Kidney (tissue), 14 donors: ENCODE measurements around the gene LRP6. TPM values are rescaled to one million over a fixed set of nuclear protein-coding genes. Genes with fewer than 3 reads are reported as not detected.

ENCODE experiments used
- DNase-seq, 5 donors: peaks; one replicate each; pipeline ENCODE4 v3.0.0-alpha.2; 2013 to 2020
- FAIRE-seq: peaks from 2 replicates; lab custom pipeline; 2012; peaks lifted over from hg19 to GRCh38; lab: Jason Lieb, UNC
- H3K27ac ChIP-seq, 2 donors: one replicate each; pipeline ENCODE4 v1.7.0; 2013; ENCODE audit warnings: low read depth in 2 of 2, low read length in 2 of 2, inconsistent platforms in 1 of 2
- H3K27me3 ChIP-seq: one replicate; pipeline ENCODE4 v1.7.1; 2013; ENCODE audit warnings: low read length, inconsistent platforms; ENCODE audit not compliant: control insufficient read depth, insufficient read depth
- H3K36me3 ChIP-seq, 3 donors: one replicate each; pipeline versions ENCODE4 v1.7.0 to v1.7.1; 2013; ENCODE audit warnings: low read length in 3 of 3, control low read depth in 1 of 3, inconsistent platforms in 1 of 3; ENCODE audit not compliant: insufficient read depth in 3 of 3, control insufficient read depth in 2 of 3
- H3K4me1 ChIP-seq, 3 donors: one replicate each; pipeline versions ENCODE4 v1.7.0 to v1.7.1; 2013; ENCODE audit warnings: low read length in 3 of 3, inconsistent platforms in 1 of 3, low read depth in 1 of 3; ENCODE audit not compliant: control insufficient read depth in 2 of 3, insufficient read depth in 2 of 3
- H3K4me3 ChIP-seq, 3 donors: one replicate each; pipeline versions ENCODE4 v1.7.0 to v1.8.1; 2013; ENCODE audit warnings: low read length in 3 of 3, control low read depth in 1 of 3, inconsistent platforms in 1 of 3
- H3K9ac ChIP-seq, 3 donors: one replicate each; pipeline versions ENCODE4 v1.7.0 to v1.7.1; 2013; ENCODE audit warnings: low read length in 3 of 3, control low read depth in 1 of 3, inconsistent platforms in 1 of 3
- H3K9me3 ChIP-seq, 3 donors: one replicate each; pipeline versions ENCODE4 v1.7.0 to v1.7.1; 2013; ENCODE audit warnings: low read length in 3 of 3, control low read depth in 1 of 3, inconsistent platforms in 1 of 3; ENCODE audit not compliant: control insufficient read depth in 2 of 3, insufficient read depth in 1 of 3
- intact Hi-C: fragments of 100-400 bp; cut with DNase I; formaldehyde crosslinking; loops from one replicate; pipeline ENCODE4 v1.11.1; 2022
- polyA plus RNA-seq: library from polyadenylated mRNA; stranded (reverse); fragments of 350-450 nt; fragmentation: Illumina TruSeq; extraction: RNeasy Lipid Tissue Mini Kit (QIAGEN cat#74804); gene quantifications from one replicate; pipeline ENCODE4 v1.2.3, GENCODE V29; 2014; ENCODE audit warnings: low read depth, low replicate concordance; ENCODE audit not compliant: insufficient read depth
- total RNA-seq: library from RNA; stranded (reverse); fragmentation: NEBNext Ultra II Directional; extraction: Animal tissue kit (Norgen Biotek cat#: 25700); gene quantifications from one replicate; pipeline ENCODE4 v1.2.1, GENCODE V29; 2021
- TF ChIP-seq, protein P1 (sequence below): IDR thresholded peaks from 3 replicates; pipeline ENCODE4 v1.5.1; 2012; ENCODE audit warnings: mild to moderate bottlenecking, moderate library complexity, borderline replicate concordance; ENCODE audit not compliant: insufficient read depth; ENCODE audit errors: extremely low read depth
- donor health status: control.
- donor health status: control.
- donor health status: control.
- donor health status: control.
- donor health status: control.
- donor health status: DM: yes; HTN: yes; CAD: no.
- donor health status: Normal renal cell carcinoma (clear cell type).

Gene LRP6
- total and polyA plus RNA-seq, 2 donors from 2014 or later: 7.5 to 44.1 TPM

DNA sequence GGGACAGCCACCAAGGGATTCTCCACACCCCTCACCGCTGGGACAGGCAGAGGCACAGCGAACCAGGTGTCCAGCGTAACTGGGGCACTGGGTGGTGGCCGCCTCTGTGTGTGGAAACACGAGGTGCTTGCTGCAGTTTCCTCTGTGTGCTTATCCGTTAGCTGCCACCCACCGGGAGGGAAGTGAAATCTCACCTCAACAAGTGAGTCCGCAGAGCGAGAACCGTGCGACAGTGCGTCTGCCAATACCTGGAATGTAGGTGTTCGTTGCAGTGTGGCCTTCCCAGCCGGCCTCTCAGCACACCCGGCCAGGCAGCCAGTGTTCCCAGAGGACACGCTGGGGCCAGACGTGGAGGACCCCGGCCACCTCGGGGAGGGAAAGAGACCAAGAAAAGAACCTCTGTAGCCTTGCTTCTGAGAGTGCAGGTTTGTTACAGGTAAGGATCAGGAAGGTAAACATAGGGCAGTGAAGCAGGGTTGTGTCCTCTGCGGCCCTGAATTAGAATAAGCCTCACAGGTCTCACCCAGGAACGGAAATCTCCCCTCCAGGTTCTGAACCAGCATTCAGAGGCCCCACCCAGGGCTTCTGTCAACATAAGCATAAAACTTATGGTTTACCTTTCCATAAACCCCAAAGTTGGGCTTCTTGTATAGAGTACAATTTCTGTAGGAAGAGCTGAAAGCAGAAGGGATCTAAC, 194.6 kb downstream of the LRP6 start:
- no peaks in the 10 kb centered on the region for H3K9me3 ChIP-seq
- H3K4me1 ChIP-seq: no peaks in the 10 kb centered on the region
- FAIRE-seq (no peak), DNase-seq (peak in 2 of 5 donors; percentile 28 to 75)
- intact Hi-C loops: no loop called here
- no peak overlapping the region for H3K9ac ChIP-seq
- H3K4me3 ChIP-seq: no peak overlapping the region
- TF ChIP-seq, protein P1, sequence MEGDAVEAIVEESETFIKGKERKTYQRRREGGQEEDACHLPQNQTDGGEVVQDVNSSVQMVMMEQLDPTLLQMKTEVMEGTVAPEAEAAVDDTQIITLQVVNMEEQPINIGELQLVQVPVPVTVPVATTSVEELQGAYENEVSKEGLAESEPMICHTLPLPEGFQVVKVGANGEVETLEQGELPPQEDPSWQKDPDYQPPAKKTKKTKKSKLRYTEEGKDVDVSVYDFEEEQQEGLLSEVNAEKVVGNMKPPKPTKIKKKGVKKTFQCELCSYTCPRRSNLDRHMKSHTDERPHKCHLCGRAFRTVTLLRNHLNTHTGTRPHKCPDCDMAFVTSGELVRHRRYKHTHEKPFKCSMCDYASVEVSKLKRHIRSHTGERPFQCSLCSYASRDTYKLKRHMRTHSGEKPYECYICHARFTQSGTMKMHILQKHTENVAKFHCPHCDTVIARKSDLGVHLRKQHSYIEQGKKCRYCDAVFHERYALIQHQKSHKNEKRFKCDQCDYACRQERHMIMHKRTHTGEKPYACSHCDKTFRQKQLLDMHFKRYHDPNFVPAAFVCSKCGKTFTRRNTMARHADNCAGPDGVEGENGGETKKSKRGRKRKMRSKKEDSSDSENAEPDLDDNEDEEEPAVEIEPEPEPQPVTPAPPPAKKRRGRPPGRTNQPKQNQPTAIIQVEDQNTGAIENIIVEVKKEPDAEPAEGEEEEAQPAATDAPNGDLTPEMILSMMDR: no peak
- H3K27me3 ChIP-seq: no peaks in the 10 kb centered on the region
- no peak overlapping the region for H3K27ac ChIP-seq
- H3K36me3 ChIP-seq: no peaks in the 10 kb centered on the region

DNA sequence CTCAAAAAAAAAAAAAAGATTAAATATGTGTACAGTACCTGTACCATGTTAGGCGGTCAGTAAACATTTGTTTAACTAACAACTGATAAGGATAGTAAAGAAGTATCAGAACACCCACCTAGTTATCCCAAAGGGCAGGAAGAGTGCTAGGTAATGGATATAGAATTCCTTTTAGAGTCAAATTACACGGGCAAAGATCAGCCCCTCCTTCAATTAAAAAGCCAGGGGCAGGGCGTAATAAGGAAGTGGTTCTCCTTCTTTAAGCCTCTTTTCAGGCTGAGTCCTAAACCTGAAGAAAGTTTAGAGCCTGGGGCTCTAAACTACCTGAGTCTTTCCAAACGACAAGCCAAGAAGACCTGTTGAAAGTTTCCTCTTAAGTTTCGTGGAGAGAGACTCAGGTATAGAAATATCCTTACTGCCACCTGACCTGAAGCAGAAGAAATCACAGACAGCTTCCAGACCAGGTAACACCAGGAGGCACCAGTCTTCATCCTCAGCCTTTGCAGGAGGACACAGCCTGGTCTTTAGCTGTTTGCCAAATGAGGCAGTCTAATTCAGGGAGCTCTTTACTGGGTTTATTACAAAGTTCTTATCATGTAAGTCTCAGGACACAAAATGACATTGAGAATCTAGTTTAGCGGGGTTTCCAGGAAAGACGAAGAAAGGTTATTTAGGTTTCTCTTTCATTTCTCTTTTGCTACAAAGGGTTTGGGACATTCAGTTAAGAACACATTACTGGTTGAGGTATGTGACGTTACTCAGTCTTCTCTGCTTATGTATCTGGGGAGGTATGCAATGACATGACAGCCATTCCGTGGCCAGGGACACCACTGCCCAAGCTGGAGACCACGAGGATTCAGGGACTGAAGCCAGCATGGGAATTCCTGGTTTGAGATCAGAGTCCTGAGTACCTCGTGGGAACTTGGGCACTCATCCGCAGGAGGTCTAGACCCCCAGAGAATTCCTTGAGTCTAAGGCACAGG, 195.9 kb downstream of the LRP6 start, which contains the start of gene BCL2L14:
Gene BCL2L14 (plus strand): TSS at position 266 of the 983 bp plus-strand sequence. CDS start 8,367 bp downstream, outside the sequence.
- Histone ChIP-seq H3K9ac (no peak within 1 kb of the TSS), H3K36me3 (no peaks in the 10 kb centered on the region), H3K4me1 (no peaks in the 10 kb centered on the region), H3K27me3 (no peaks in the 10 kb centered on the region), H3K27ac (no peak within 1 kb of the TSS), H3K4me3 (peak within 1 kb of the TSS in 2 of 3 donors; percentile 7 to 18), H3K9me3 (no peaks in the 10 kb centered on the region)
- TF ChIP-seq, protein P1: no peak
- intact Hi-C loops: no loop called here
- FAIRE-seq (no peak), DNase-seq (peak in 1 of 5 donors; percentile 28)

DNA sequence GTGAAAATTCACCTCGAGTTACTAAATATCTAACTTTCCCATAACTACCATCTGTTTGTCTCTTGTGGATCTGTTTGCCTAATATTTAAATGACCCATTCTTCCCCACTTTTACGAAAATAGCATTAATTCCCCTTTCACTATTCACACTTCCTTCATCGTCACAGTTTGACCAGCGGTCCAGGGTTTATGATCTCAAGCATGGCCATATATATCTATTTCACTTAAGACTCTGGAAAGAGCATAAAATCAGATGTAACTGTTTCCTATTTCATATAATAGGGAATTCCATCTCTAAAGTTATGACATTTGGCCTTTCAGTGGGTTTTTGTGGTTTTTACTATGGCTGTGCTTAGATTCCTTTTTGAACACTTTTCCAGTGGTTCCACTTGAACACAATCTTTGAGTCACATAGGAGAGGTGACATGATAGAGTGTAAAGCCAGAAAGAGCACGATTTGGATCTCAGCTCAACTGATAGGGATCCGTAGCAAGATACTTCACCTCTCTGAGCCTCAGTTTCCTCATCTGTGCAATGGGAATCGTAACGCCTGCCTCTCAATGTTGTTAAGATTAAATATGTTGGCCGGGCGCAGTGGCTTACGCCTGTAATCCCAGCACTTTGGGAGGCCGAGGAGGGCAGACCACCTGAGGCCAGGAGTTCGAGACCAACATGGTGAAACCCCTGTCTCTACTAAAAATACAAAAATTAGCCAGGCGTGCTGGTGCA, 196.9 kb downstream of the LRP6 start:
- Histone ChIP-seq H3K4me3 (no peak overlapping the region), H3K27ac (no peak overlapping the region), H3K27me3 (no peaks in the 10 kb centered on the region), H3K4me1 (no peaks in the 10 kb centered on the region), H3K9me3 (no peaks in the 10 kb centered on the region), H3K9ac (no peak overlapping the region), H3K36me3 (no peaks in the 10 kb centered on the region)
- TF ChIP-seq, protein P1: no peak
- intact Hi-C loops: no loop called here
- FAIRE-seq (no peak), DNase-seq (no peak)
